HG03045 (cell line): ENCODE results near the gene VSIR.

Experiments
- ATAC-seq: cut with Tn5 transposase; IDR thresholded peaks from one replicate; pipeline ENCODE4 v1.9.1; 2021; ENCODE audit warnings: mild to moderate bottlenecking, moderate library complexity; ENCODE audit not compliant: unreplicated experiment

Gene VSIR

DNA sequence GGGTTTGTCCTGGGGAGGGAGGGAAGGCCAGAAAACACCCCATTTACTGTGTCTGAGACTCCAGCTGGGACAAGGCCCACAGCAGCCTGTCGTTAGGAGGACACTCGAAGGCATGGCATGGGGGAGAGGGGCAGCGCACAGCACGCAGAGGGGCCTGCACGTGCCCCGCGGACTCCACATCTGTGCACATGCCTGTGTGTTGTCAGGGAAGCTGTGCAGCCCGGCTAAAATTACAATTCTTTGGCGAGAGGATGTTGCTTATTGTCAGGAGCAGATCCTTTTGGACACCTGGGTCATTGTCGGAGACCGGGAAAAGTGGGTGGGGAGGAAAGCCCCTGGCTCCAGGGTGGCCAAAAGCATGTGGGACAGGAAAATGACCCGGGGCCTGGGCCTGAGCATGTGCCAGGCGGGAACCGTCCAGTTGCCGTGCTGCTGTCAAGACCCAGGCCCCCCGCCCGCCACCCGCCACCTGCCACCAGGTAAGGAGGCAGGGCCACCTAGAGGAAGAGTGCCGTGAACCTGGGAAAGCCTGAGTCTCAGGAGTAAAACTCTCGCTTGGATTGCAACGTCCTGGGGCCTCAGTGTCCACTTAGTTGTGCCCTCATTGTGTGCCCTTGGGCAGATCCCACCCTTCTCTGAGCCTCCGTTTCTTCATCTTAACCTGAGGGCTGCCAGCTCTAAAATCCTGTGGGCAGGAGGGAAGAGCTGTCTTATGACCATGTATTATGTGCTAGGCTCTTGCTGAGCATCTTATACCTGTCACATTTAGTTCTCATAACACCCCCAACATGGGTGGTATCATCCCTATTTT lies 7.2 kb downstream of the VSIR start:
- ATAC-seq: no peak

DNA sequence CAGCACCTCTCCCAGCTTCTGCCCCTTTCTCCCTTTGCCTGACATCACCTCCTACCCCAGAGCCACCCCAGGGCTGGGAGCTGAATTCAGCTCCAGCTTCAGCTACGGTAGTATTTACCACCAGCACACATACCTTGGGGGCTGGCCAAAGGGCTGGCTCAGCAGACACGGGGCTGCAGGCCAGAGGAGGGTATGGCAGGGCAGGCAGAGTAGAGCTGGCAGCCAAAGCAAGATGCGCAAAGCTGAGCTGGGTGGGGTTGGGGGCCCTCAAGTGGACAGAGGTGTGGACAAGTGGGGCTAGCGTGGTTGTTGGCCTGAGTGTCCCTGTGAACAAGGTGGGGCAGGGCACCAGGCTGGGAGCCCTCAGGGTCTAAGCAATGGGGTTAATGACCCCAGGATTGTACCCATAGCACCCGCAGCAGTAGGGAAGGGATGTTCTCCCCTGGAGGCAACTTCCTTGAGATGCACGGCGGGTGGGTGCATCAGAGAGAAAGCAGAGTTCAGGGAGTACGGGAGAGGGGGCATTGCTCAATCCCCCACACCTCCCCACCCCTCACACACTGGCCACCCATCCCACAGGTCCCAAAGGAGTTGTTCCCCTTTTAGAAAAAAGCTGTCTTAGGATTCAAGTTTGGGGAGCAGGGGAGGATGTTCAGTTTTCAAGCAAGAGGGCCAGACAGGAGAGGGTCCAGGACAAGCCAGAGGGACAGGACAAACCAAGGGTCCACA lies 8.0 kb downstream of the VSIR start:
- ATAC-seq: no peak

DNA sequence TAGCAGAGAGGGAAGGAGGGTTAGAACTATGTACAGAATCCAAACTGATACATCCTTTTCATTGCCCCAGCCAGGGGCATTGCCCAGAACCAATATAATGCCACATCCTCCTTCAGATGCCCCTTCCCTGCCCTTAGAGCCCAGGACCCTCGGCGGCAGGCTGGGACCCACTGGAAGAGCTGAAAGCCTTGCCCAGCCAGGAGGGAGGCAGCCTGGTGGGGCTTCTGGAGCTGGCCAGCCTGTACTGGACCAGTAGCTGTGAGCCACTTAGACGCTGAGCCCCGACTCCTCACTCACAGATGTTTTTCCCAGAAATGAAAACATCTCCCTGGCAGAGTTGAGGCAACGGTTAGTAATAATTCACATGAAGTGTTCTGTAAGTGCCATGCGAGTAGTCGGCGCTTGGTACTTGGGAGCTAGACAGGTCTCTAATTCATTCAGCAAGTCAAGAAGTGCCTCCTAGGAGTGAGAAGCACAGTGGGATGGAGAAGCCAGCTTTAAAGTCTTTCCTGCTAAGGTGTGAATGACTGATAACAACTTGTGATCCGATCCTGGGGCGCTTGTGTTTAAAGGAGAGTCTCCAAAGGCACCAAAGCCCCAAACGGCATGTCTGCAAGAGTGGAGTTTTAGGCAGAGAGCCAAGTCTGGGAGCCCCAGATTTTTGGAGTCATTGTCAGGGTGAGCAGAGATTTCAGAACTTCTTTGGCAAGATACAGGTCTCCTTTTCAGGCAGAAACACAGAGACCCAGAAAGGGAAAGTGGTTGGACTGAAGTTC lies 9.8 kb downstream of the VSIR start:
- ATAC-seq: no peak

DNA sequence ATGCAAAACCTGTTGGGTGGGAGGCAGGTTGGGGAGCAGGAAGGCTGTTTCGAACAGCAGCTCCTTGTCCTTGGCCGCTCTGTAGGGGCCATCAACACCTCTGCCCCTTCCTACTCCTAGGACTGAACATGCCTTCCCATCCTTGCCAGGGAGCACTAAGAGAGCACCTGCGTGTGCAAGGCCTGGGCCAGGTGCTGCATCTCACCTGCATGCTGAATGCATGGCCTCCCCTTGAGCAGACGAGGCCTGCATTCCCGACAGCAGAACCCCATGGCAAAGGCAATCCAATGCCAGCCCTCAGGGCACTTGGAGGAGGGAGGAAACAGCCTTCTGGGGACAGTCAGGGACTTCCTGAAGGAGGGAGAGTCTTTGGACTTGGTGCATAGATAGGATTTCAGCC lies 11.0 kb downstream of the VSIR start:
- no peak for ATAC-seq

DNA sequence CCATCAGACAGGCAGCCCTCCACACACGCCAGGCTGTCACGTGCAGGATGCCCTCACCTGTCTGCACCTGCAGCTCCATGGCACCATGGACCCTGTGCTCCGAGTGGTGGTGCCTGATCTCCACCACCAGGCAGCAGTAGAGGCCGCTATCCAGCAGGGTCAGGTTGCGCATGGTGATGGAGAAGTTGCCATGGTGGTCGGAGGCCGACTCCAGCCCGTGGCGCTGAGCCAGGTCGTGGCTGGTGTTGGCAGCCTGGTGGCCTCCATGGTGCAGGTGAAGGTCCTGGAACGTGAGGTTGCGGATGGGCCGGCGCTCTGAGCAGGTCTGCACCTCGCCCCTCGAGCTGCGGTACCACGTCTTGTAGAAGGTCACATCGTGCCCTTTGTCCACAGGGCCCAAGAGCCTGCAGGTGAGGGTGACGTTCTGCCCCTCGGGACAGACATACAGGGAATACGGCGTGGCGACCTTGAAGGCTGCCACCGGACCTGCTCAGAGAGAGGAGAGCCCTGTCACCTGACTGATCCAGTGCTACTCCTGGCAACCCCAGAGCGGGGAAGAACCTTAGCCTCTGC lies 11.7 kb downstream of the VSIR start:
- ATAC-seq: no peak

DNA sequence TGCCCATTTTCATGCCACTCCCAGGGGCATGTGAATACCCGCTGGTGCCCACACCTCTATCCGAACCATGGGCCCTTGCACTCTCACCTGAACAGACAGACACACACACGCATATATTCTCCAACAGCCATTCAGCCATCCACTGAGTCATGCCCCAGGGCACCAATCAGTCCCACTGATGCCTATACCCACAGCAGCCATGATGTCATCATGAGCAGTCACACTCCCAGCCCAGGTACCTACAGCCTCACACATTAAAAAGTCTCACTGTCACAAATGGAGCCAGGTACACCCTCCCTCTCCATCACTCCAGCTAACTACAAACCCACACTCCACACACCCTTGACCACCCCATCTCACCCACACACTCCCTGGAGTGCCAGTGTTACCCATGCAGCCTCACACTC lies 12.2 kb downstream of the VSIR start:
- ATAC-seq: no peak

DNA sequence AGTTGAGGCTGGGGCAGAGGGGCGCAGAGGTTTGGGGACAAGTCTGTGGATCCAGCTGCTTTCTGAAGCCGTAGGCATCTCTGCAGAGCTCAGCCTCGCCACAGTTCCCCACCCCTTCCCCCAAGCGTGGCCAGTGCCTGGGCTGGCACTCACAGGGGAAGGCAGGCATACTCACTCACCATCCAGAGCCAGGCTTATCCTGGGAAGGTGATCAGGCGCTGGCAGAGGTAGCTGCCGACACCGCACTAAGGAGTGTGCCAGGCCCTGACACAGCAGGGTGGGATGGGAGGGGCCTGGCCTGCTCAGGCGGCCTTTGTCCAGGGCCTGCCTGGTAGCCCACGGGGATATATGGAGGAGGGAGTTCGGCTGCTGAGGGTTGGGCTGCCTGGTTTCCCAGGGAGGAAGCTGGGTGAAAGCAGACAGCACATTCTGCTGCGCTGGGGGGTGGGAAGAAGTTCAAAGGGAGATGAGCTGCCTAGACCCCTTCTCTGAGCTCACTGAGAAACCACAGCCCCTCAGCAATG lies 15.9 kb downstream of the VSIR start:
- no peak for ATAC-seq

DNA sequence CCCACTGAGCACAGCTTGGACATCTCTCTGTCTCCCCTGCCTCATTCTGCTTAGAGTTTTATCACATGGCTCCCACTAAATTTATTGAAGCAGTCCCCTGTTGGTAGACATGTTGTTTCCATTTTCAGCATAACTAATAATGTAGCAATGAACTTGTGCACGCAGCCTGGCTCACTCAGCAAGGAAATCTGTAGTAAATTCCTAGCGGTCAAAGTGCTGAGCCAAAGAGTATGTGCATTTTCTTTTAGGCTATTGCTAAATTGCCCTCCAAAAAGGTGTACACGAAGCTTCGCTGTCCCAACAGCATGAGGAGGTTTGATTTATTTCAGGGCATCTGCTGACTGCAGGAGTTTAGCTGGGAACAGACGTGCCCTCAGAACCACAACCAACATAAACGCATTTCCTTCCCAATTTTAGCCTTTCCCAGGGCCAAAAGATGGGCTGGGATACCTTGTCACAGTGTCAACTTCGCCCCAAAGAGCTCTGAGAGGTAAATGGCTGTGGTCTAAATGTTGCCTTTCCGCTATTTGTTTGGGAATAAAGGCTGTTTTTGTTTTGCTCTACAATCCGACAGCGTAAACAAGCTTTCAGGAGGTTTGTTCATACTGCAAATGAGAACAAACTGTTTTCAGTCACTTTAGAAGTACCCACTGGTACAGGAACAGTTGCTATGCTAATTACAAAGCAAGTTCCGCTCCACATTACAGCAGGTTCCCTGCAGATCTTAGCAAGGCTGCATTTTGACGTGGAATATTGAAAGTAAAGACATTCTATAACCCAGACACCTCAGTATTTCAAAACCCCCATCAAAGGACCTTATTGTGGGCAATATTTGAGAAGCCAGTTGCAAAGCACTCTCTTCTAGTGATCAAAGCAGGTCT lies 16.8 kb downstream of the VSIR start:
- no peak for ATAC-seq

DNA sequence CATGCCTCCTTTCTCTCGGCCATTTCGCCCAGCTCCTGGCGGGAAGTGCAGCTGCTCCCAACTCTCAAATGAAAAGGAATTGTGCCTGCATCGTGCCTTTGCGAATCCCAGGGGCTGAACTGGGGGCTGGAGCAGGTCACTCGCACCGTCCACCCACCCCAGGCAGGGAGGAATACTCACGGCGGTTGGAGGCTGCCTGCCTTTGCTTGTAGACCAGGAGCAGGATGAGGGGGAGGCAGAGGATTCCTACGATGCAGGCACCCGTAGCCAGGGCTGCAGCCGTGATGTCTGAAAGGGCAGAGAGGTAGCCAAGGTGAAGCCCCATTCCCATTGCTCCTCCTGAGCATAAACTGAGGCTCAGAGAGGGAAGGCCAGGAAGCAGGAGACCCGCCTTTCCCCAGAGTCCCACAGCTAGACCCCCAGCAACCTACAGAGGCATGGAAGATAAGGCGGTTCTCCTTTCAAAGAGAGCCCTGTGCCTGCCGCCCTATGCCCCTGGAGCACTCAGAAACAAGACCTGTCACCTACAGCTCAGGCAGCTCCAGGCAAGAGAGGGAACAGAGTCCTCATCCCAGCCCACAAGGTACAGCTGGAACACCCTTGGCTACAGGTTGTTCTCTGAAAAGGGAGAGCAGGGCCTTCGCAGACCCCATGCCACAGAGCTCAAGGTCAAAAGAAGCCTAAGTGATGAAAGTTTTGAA lies 18.0 kb downstream of the VSIR start:
- no peak for ATAC-seq

DNA sequence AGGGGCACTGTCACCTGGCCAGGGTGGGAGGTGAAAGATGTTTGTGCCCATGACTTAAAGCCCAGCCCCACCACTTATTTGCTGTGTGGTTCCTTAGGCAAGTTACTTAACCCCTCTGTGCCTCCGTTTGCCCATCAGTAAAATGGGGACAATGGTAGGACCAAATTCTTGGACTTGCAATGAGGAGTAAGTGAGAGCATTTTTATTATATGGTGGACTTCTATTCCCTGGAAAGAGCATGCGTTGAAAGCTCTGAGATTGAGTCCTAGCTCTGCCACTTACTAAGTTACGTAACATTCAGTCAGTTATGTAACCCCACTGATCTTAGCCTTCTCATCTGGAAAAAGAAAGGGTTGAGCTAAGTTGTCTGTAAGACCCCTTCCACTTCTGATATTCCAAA lies 18.8 kb downstream of the VSIR start:
- no peak for ATAC-seq

DNA sequence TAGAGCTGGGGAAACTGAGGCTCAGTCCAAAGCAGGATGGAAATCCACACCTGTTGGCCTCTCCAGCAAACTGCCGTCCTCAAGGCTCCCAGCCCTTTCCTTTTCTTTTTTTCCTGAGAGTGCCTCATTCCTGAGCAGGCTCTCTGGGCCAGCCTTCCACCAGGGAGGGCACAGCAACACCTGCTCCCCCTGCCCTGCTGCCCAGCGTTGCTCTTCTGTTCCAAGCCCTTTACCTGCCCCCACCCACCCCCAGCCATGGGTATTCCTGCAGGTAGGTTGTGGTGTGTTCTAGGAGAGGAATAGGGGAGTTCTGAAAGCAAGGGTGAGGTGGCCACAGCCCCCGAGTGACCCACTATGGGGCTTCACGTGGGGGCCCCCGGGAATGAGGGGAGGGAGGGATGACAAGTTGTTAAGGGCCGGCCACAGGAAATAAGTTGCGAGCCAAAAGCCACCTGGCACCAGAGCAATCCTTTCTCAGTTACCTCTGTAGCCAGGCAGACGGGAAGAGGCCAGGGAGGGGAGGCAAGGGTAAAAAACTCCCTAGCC lies 19.3 kb downstream of the VSIR start:
- no peak for ATAC-seq

DNA sequence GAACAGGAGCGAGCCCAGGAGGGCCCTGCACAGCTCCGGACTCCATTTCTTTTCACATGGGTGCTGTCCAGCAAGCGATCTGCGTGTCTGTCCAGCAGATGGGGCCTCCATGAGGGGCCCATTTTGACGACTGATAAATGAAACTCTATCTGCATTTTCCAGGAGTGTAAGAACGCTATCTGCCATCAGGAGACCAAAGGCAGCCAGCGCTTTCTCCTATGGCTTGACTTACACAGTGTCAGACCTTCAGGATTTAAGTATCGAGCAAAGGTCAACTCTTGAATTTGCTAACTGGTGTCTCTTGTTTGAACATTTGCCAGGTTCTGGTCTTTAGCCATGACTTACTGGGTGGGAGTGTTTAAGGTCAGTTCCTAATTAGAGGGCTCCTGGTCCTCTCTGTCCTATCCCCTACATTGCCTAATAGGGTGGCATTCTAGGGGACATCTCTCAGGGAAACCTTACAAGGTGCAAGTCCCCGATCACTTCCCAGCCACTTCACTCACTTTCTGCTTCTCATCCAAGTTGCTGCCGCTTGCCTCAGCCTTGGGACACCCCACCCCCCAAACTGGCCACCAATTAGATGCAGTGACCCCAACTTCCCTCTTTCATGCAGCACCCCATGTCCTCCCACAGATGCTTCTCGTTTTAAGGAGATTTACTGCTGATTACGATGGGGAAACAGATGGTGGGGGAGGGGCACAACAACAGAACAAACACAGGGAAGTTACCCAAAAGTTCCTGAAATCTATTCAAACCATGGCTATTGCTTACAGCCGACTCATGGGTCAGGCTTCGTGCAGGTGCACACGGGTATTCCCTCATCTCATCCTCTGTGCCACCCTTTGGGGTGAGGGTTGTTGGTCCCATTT lies 20.0 kb downstream of the VSIR start:
- no peak for ATAC-seq

DNA sequence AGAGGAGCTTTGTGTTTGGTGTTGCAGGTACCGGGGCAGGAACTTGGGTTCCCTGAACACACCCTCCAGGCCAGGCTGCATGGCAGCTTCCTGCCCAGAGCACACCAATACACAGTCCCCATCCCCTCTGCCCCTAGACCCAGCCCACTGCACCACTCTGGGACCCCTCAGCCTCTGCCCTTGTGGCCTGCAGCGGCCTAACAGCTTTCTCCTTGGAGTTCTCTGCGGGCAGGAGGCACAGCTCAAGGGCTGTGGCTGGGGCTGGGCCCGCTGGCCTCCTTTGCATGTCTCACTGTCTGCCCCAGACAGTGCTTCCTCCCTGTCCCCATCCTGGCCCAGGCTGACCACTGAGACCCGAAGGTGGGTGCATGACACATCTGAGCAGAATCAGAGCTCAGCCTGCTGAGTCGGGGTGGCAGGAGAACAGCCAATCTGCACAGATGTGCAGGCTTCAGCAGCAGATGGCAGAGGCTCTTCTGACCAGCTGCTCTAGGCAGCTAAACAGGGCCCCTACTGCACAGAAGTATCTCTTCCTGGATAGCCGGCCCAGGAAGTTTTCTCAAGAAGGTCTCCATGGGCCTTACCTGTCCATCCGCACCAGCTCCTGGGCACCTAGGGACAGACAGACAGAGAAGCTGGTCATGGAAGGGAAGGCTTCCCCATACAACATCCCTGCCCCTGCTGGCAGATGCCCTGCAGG lies 20.8 kb downstream of the VSIR start:
- ATAC-seq: no peak

DNA sequence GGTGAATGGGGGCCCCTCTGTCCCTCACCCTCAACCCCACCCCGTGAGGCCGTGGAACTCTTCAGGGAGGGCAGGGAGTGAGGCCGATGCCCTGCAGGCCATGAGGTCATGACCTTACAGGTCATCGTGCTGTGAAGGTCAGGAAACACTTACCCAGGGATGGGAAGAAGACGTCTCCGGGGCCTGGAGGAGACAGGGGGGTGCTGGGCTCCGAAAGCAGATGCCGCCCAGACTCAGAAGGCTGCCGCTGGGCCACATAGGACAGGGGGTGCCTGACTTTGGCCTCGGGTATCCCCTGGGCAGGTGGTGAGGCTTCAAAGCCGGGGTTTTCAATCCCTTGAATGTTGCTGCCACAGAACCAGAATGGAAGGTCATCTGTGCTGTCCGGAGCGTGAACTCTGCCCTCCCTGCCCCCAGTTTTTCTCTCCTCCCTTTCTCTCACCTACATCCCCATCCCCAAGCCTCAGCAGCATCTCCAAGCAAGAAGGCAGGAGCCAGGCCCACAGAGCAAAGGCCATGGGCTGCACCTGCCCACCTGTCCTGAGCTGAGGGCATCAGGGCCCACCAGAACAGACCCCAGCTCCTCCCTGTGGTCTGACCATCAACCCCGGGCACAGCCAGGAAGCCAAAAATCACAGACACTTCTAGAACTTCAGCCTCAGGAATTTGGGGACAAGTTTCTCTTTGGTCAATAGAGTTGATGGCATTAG lies 21.6 kb downstream of the VSIR start:
- no peak for ATAC-seq

DNA sequence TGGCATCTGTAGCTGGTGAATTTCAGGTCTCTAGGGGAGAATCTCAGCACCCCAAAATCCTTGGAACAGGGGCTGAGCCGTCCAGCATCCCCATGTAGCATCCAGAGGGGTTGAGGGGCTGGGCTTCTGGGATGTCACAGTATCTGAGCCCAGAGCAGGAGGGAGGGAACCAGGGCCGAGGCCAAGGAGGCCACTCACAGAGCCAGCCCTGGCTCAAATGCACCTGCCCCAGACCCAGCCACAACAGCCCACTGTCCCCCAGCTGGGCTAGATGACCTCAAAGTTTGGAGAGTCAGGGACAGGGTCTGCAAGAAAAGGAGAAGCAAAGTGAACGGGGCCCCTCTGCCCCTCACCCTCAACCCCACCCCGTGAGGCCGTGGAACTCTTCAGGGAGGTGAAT lies 22.3 kb downstream of the VSIR start:
- no peak for ATAC-seq

DNA sequence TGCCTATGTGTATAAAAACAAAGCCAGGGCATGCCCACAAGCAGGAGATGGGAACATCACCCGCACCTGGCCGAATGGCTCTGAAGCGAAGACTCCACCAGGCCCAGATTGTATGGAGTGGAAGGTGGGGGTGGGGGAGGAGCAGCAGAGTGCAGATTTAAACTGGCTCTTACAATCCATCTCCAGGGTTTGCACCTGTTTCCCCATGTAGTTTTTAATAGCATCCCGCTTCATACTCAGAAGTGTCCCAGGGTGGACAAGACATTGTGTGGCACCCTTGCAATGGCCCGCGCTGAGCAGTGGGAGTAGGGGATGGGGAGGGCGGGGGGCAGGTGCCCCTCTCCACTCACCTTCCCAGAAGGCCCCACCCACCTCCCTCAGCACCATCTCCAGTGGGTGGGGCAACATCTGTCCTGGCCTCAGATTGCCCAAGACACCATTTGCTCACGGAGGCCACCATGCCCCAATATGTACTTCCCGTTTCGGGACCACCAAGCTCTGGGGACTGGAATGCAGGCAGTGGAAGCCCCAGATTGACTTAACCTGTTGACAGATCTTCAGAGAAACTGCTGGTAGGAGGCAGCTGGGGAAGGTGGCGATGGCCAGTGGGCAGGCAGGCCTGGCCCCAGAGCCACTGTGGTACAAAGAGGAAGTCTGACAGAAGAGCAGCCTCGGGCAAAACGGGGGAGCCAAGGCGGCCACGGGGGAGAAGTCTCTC lies 23.0 kb downstream of the VSIR start:
- no peak for ATAC-seq
